OCI-LY1 (cell line): ENCODE measurements around the gene DMTF1.
"Not testable (repeated sequence)": the region's sequence is repeated elsewhere in the genome, so short reads cannot be mapped to it uniquely, and the experiment has no call there.

Source experiments
- H2AFZ ChIP-seq: fragments of 200-600 bp; sonication (generic), shearing (Covaris generic); 2 replicates; pipeline ENCODE4 v1.6.0; 2014; ENCODE audit warnings: antibody characterized with exemption, mild to moderate bottlenecking, low read length
- H3F3A ChIP-seq: fragments of 200-600 bp; sonication (generic), shearing (Covaris generic); 2 replicates; pipeline ENCODE4 v1.6.0; 2014; ENCODE audit warnings: mild to moderate bottlenecking, antibody characterized with exemption, low read length, moderate library complexity; ENCODE audit not compliant: insufficient read depth
- H3K27ac ChIP-seq: fragments of 200-600 bp; sonication (generic); 2 replicates; pipeline ENCODE4 v1.5.1; 2014; ENCODE audit warnings: low read length, mixed run types, mild to moderate bottlenecking, low read depth; ENCODE audit not compliant: poor library complexity, severe bottlenecking
- H3K27me3 ChIP-seq: fragments of 200-600 bp; sonication (generic); 2 replicates; pipeline ENCODE4 v1.6.0; 2014; ENCODE audit warnings: antibody characterized with exemption, mild to moderate bottlenecking, low read length, moderate library complexity; ENCODE audit not compliant: insufficient read depth
- H3K36me3 ChIP-seq: fragments of 200-600 bp; sonication (generic); 2 replicates; pipeline ENCODE4 v1.6.1; 2014; ENCODE audit warnings: mild to moderate bottlenecking, antibody characterized with exemption, low read length, moderate library complexity, mixed read lengths; ENCODE audit not compliant: insufficient read depth
- H3K4me1 ChIP-seq: fragments of 200-600 bp; sonication (generic); 2 replicates; pipeline ENCODE4 v1.5.1; 2014; ENCODE audit warnings: mild to moderate bottlenecking, low read length, moderate library complexity; ENCODE audit not compliant: insufficient read depth, severe bottlenecking
- H3K4me2 ChIP-seq: fragments of 200-600 bp; sonication (generic), shearing (Covaris generic); 2 replicates; pipeline ENCODE4 v1.6.1; 2014; ENCODE audit warnings: low read length
- H3K4me3 ChIP-seq: fragments of 200-600 bp; sonication (generic); 2 replicates; pipeline ENCODE4 v1.5.1; 2014; ENCODE audit warnings: low read length, low read depth, mild to moderate bottlenecking, mixed read lengths; ENCODE audit not compliant: poor library complexity, severe bottlenecking
- H3K79me2 ChIP-seq: fragments of 200-600 bp; shearing (Covaris generic); 2 replicates; pipeline ENCODE4 v1.6.1; 2016; ENCODE audit warnings: mixed run types, low read length, mixed read lengths; ENCODE audit not compliant: insufficient read depth
- H3K9ac ChIP-seq: fragments of 200-600 bp; sonication (generic), shearing (Covaris generic); 2 replicates; pipeline ENCODE4 v1.6.1; 2014; ENCODE audit warnings: mild to moderate bottlenecking, low read length, mixed read lengths
- H3K9me2 ChIP-seq: fragments of 200-600 bp; sonication (generic), shearing (Covaris generic); 2 replicates; pipeline ENCODE4 v1.6.1; 2014; ENCODE audit warnings: low read depth, mild to moderate bottlenecking, low read length, mixed read lengths
- H3K9me3 ChIP-seq: fragments of 200-600 bp; shearing (Covaris generic); 2 replicates; pipeline ENCODE4 v1.6.1; 2014; ENCODE audit warnings: low read length, mixed read lengths
- H4K20me1 ChIP-seq: fragments of 200-600 bp; sonication (generic), shearing (Covaris generic); 2 replicates; pipeline ENCODE4 v1.6.0; 2016; ENCODE audit warnings: mild to moderate bottlenecking, low read length; ENCODE audit not compliant: insufficient read depth
- EZH2 ChIP-seq: fragments of 200-600 bp; sonication (generic), shearing (Covaris generic); IDR thresholded peaks from 2 replicates; pipeline ENCODE4 v1.8.0; 2017; ENCODE audit warnings: borderline replicate concordance, mixed run types, mild to moderate bottlenecking, antibody characterized with exemption, low read length, moderate library complexity, mixed read lengths
- TF ChIP-seq, protein P1 (sequence below): fragments of 200-600 bp; sonication (generic), shearing (Covaris generic); IDR thresholded peaks from 2 replicates; pipeline ENCODE4 v1.5.1; 2017; ENCODE audit warnings: mild to moderate bottlenecking, antibody characterized with exemption, low read length, moderate library complexity, mixed read lengths

DMTF1 gene

DNA sequence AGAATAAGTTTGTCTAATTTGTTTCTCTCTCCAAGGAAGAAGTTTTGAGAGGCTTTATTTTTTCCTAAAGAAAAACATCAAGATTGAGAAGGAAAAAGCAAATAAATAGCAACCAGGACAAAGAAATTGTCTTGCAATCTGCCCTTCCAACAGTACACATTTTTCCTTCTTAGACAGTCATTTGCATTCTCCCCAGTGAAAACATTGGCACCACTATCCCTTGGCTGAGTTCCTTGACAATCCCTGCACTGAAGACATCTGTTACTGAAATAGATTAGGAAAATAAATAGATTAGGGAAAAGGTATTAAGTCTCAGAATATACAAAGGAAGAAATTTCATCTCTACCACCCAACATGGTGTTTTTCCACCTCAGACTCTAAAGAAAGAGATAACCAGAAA, 79.5 kb downstream of the DMTF1 start:
- Histone ChIP-seq H3K9me3 (no peaks in the 10 kb centered on the region), H3K27me3 (no peaks in the 10 kb centered on the region), H3K9ac (no peak overlapping the region), H3K36me3 (no peaks in the 10 kb centered on the region), H4K20me1 (no peaks in the 10 kb centered on the region), H3K27ac (no peak overlapping the region), H2AFZ (no peak overlapping the region), H3F3A (no peaks in the 10 kb centered on the region), H3K4me1 (peaks cover 6% of the 10 kb centered on the region), H3K4me3 (no peak overlapping the region), H3K4me2 (no peak overlapping the region), H3K79me2 (no peaks in the 10 kb centered on the region), H3K9me2 (no peaks in the 10 kb centered on the region)
- TF ChIP-seq, protein P1, sequence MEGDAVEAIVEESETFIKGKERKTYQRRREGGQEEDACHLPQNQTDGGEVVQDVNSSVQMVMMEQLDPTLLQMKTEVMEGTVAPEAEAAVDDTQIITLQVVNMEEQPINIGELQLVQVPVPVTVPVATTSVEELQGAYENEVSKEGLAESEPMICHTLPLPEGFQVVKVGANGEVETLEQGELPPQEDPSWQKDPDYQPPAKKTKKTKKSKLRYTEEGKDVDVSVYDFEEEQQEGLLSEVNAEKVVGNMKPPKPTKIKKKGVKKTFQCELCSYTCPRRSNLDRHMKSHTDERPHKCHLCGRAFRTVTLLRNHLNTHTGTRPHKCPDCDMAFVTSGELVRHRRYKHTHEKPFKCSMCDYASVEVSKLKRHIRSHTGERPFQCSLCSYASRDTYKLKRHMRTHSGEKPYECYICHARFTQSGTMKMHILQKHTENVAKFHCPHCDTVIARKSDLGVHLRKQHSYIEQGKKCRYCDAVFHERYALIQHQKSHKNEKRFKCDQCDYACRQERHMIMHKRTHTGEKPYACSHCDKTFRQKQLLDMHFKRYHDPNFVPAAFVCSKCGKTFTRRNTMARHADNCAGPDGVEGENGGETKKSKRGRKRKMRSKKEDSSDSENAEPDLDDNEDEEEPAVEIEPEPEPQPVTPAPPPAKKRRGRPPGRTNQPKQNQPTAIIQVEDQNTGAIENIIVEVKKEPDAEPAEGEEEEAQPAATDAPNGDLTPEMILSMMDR = no peak
- no peak for TF ChIP-seq EZH2

DNA sequence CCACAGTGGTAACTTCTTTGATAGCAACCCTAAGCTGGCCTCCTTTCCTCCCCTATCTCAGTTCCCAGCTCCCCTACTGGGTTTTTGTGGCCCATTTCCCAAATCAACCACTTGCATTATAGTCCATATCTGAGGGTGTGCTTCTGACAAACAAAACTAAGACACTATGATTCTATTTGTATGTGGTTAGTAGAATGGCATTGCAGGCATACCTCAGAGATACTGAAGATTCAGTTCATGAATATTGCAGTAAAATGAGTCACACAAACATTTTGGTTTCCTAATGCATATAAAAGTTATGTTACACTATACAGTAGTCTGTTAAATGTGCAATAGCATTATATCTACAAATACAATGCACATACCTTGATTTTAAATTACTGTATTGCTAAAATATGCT, 82.7 kb downstream of the DMTF1 start:
- Histone ChIP-seq H4K20me1 (no peaks in the 10 kb centered on the region), H3K79me2 (no peaks in the 10 kb centered on the region), H3K4me2 (no peak overlapping the region), H3K27me3 (no peaks in the 10 kb centered on the region), H3K36me3 (no peaks in the 10 kb centered on the region), H3F3A (no peaks in the 10 kb centered on the region), H3K4me1 (no peaks in the 10 kb centered on the region), H3K4me3 (no peak overlapping the region), H3K9ac (no peak overlapping the region), H3K9me3 (no peaks in the 10 kb centered on the region), H3K27ac (no peak overlapping the region), H2AFZ (no peak overlapping the region), H3K9me2 (no peaks in the 10 kb centered on the region)
- no peak for TF ChIP-seq EZH2
- TF ChIP-seq, protein P1 = no peak

DNA sequence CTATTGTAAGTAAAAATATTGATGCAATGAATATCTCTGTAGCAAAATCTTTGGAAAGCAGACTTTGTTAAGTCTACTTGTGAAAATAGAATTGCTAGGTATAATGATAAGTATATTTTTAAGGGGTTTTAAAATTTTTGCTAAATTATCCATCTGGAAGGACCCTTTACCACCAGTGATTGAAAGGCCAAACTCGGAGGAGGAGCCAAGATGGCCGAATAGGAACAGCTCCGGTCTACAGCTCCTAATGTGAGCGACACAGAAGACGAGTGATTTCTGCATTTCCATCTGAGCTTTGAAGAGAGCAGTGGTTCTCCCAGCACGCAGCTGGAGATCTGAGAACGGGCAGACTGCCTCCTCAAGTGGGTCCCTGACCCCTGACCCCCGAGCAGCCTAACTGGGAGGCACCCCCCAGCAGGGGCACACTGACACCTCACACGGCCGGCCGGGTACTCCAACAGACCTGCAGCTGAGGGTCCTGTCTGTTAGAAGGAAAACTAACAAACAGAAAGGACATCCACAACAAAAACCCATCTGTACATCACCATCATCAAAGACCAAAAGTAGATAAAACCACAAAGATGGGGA, 86.3 kb downstream of the DMTF1 start:
- H3K4me3 ChIP-seq, H2AFZ ChIP-seq, H3K9ac ChIP-seq, H3K4me1 ChIP-seq, H4K20me1 ChIP-seq, H3K36me3 ChIP-seq, H3K79me2 ChIP-seq, H3K4me2 ChIP-seq, H3K9me3 ChIP-seq, H3K27ac ChIP-seq, H3K9me2 ChIP-seq, H3K27me3 ChIP-seq, H3F3A ChIP-seq: not testable (repeated sequence)

DNA sequence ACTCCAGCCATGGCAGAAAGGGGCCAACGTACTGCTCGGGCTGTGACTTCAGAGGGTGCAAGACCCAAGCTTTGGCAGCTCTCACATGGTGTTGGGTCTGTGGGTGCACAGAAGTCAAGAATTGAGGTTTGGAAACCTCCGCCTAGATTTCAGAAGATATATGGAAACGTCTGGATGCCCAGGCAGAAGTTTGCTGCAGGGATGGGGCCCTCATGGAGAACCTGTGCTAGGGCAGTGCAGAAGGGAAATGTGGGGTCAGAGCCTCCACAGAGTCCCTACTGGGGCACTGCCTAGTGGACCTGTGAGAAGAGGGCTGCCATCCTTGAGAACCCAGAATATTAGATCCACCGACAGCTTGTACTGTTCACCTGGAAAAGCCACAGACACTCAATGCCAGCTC, 93.4 kb downstream of the DMTF1 start:
- H4K20me1 ChIP-seq, H3K36me3 ChIP-seq, H3K4me2 ChIP-seq, H2AFZ ChIP-seq, H3K4me3 ChIP-seq, H3K27ac ChIP-seq, H3K9me2 ChIP-seq, H3K4me1 ChIP-seq, H3K9ac ChIP-seq, H3F3A ChIP-seq, H3K79me2 ChIP-seq, H3K27me3 ChIP-seq: not testable (repeated sequence)
- H3K9me3 ChIP-seq = peaks cover 13% of the 10 kb centered on the region
